Measurements from ENCODE around the gene TTI1. TPM values are rescaled to one million over a fixed set of nuclear protein-coding genes. Genes with fewer than 3 reads are reported as not detected.

TTI1 gene
- total RNA-seq, 1 experiment from 2014 or later, result 37.4 TPM

DNA sequence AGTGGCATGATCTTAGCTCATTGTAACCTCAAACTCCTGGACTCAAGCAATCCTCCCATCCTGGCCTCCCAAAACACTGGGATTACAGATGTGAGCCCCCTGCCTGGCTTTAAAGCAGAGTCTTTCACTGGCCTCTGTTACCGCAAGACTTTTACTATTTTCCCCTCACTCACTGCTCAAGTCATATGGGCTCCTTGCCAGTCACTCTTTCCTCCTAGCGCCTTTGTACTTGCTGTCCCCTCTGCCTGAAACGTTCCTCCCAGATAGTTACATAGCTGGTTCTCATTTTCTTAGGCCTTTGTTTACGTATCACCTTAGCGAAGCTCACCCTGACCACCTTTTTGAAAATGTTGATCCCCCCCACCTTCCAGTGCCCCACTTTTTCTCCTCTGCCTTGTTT lies 29.6 kb upstream of the TTI1 start:
- no peaks in the 10 kb centered on the region for H3K9me3 ChIP-seq (ENCODE audit: control insufficient read depth, low read depth, low read length)
- no peak overlapping the region for H2BK15ac ChIP-seq (ENCODE audit: low read depth, low read length)
- no peaks in the 10 kb centered on the region for H3K27me3 ChIP-seq (ENCODE audit: insufficient read depth, low read length)
- TF ChIP-seq, protein P1, sequence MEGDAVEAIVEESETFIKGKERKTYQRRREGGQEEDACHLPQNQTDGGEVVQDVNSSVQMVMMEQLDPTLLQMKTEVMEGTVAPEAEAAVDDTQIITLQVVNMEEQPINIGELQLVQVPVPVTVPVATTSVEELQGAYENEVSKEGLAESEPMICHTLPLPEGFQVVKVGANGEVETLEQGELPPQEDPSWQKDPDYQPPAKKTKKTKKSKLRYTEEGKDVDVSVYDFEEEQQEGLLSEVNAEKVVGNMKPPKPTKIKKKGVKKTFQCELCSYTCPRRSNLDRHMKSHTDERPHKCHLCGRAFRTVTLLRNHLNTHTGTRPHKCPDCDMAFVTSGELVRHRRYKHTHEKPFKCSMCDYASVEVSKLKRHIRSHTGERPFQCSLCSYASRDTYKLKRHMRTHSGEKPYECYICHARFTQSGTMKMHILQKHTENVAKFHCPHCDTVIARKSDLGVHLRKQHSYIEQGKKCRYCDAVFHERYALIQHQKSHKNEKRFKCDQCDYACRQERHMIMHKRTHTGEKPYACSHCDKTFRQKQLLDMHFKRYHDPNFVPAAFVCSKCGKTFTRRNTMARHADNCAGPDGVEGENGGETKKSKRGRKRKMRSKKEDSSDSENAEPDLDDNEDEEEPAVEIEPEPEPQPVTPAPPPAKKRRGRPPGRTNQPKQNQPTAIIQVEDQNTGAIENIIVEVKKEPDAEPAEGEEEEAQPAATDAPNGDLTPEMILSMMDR (conservative IDR thresholded peaks at IDR 0.05), result no peak
- H3K56ac ChIP-seq (ENCODE audit: insufficient read length, low read depth, low read length), result no peak overlapping the region
- WGBS (ENCODE audit: extremely low coverage, insufficient read length, low lambda C conversion rate), result no CpG with 5 or more reads among the region's 5 CpGs
- Mint-ChIP-seq H3K4me3 (no peak overlapping the region), H3K9me3 (no peaks in the 10 kb centered on the region), H3K27me3 (ENCODE audit: low read depth) (no peaks in the 10 kb centered on the region), H3K36me3 (ENCODE audit: insufficient read depth in 1 of 3, low read depth in 3 of 3) (peaks cover 24 to 42% (median 41%) of the 10 kb centered on the region in 3 experiments), H3K27ac (no peak overlapping the region), H3K4me1 (no peaks in the 10 kb centered on the region)
- H3K4me2 ChIP-seq (ENCODE audit: insufficient read depth, insufficient read length, low read length), result no peak overlapping the region
- H3K4ac ChIP-seq (ENCODE audit: low read depth, low read length), result no peak overlapping the region
- H2BK5ac ChIP-seq (ENCODE audit: insufficient read length, low read length), result no peak overlapping the region
- no peak overlapping the region for H4K5ac ChIP-seq (ENCODE audit: insufficient read length, low read depth, low read length)
- no peaks in the 10 kb centered on the region for H3K79me2 ChIP-seq (ENCODE audit: insufficient read depth, low read length)
- no peaks in the 10 kb centered on the region for H3K4me1 ChIP-seq (ENCODE audit: insufficient read depth, low read length)
- no peaks in the 10 kb centered on the region for H3K79me1 ChIP-seq (ENCODE audit: insufficient read depth, low read depth, low read length, poor library complexity, severe bottlenecking)
- no peak overlapping the region for H3T11ph ChIP-seq (ENCODE audit: low read length)
- H3K23ac ChIP-seq (ENCODE audit: insufficient read length, low read depth, low read length), result no peak overlapping the region
- H3K9ac ChIP-seq (ENCODE audit: extremely low read depth, insufficient read length, low read length), result no peak overlapping the region
- no peak overlapping the region for H4K91ac ChIP-seq (ENCODE audit: insufficient read length, low read depth, low read length)
- no peak overlapping the region for H2BK12ac ChIP-seq (ENCODE audit: insufficient read length, low read depth, low read length)
- H3K14ac ChIP-seq (ENCODE audit: insufficient read depth, low read length), result no peak overlapping the region
- DNase-seq, result no peak
- no peak overlapping the region for H2AFZ ChIP-seq (ENCODE audit: low read length)
- H2AK5ac ChIP-seq (ENCODE audit: insufficient read length, low read length), result no peak overlapping the region
- no peaks in the 10 kb centered on the region for H3K23me2 ChIP-seq (ENCODE audit: insufficient read length, low read depth, low read length, poor library complexity, severe bottlenecking)
- H4K20me1 ChIP-seq (ENCODE audit: control insufficient read depth, insufficient read depth, insufficient read length), result no peaks in the 10 kb centered on the region
- H2BK120ac ChIP-seq (ENCODE audit: low read depth, low read length, poor library complexity, severe bottlenecking), result no peak overlapping the region
- no peak overlapping the region for H4K8ac ChIP-seq (replicated peaks; ENCODE audit: insufficient read length, low read depth, low read length)
- H2BK20ac ChIP-seq (ENCODE audit: low read depth, low read length, poor library complexity, severe bottlenecking), result no peak overlapping the region
- no peak overlapping the region for H3K27ac ChIP-seq (ENCODE audit: insufficient read length, low read depth, low read length)
- no peak overlapping the region for H3K18ac ChIP-seq (ENCODE audit: insufficient read length, low read depth, low read length)

All from H9 (cell line).